Measurements from ENCODE around the gene SOS1.
A peak's percentile ranks its signal among the peaks of the same experiment; 100 is the strongest.

Gene SOS1

DNA sequence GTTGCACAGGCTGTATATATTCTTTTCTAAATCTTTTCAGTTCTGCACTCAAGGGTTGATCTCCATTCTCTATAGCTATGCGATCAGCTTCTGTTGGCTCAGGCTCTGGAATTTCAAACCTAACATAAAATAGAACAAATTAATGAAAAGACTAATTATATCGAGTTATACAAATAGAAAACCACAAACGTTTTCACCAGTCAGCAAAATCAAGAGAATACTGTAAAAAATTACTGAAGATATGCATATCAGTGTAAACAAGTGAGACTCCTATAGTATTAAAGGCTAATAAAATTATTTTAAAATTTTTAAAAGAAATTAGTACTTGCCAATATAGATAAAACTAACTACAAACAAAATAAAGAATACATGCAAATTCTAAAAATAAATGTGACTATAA lies 107.0 kb downstream of the SOS1 start:
- TF ChIP-seq POLR2AphosphoS5 (IDR thresholded peaks at IDR 0.05; ENCODE audit: low read depth, low read length) (no peak), TAF1 (IDR thresholded peaks at IDR 0.05; ENCODE audit: borderline replicate concordance, low read depth, low read length) (no peak), POLR2A (IDR thresholded peaks at IDR 0.05; ENCODE audit: low read depth, low read length) (no peak)
- FAIRE-seq (no peak), DNase-seq (ENCODE audit: insufficient read length) (no peak)

GRCh38 chr2:39008665-39009064 lies 112.2 kb downstream of the SOS1 start:
- TF ChIP-seq POLR2AphosphoS5 (IDR thresholded peaks at IDR 0.05; ENCODE audit: low read depth, low read length): no peak
- no peak for TF ChIP-seq POLR2A (IDR thresholded peaks at IDR 0.05; ENCODE audit: low read depth, low read length)
- TF ChIP-seq TAF1 (IDR thresholded peaks at IDR 0.05; ENCODE audit: borderline replicate concordance, low read depth, low read length): no peak
- DNase-seq (ENCODE audit: insufficient read length) (no peak), FAIRE-seq (peak; percentile 62)

GRCh38 chr2:39007875-39008504 lies 112.9 kb downstream of the SOS1 start:
- TF ChIP-seq POLR2AphosphoS5 (IDR thresholded peaks at IDR 0.05; ENCODE audit: low read depth, low read length) (no peak), POLR2A (IDR thresholded peaks at IDR 0.05; ENCODE audit: low read depth, low read length) (no peak), TAF1 (IDR thresholded peaks at IDR 0.05; ENCODE audit: borderline replicate concordance, low read depth, low read length) (no peak)
- no peak for FAIRE-seq
- DNase-seq (ENCODE audit: insufficient read length): no peak

DNA sequence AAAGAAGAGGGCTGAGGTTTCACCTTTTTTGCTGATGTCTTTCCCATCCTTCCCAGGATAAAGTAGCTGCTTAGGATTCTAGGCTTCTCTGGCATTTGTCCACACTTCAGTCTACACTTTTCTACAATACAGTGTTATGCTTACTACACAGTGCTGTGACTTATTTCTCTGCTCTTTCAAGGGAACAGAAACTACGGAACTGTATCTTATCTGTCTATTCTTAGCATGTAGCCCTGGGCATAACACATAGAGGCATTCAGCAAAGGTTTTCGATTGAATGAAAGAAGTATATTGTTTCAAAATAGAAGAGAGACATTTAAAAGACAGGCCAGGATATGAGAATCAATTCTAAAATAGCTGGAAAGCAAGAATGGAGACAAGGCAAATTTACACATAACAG lies 120.3 kb downstream of the SOS1 start:
- FAIRE-seq (no peak), DNase-seq (ENCODE audit: insufficient read length) (no peak)
- TF ChIP-seq POLR2A (IDR thresholded peaks at IDR 0.05; ENCODE audit: low read depth, low read length): no peak
- no peak for TF ChIP-seq POLR2AphosphoS5 (IDR thresholded peaks at IDR 0.05; ENCODE audit: low read depth, low read length)
- TF ChIP-seq TAF1 (IDR thresholded peaks at IDR 0.05; ENCODE audit: borderline replicate concordance, low read depth, low read length): no peak

DNA sequence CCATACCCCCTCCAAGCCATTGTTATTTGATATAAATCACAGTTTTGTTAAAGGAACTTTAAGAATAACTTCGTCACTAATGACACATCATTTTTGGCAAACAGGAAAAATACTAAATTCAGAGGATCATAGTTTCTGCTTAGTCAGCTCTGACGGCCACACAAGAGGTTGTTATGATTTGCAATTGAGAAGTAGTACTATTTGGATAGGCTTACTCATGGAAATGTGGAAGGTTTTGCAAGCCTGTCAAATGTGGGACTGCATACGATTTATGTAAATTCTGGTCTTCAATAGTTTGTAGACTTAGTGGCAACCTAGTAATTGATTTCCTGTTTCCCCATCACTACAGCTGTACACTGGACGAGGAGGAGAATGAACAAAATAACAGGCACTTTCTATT lies 123.1 kb downstream of the SOS1 start:
- TF ChIP-seq POLR2A (IDR thresholded peaks at IDR 0.05; ENCODE audit: low read depth, low read length) (no peak), TAF1 (IDR thresholded peaks at IDR 0.05; ENCODE audit: borderline replicate concordance, low read depth, low read length) (no peak), POLR2AphosphoS5 (IDR thresholded peaks at IDR 0.05; ENCODE audit: low read depth, low read length) (no peak)
- FAIRE-seq: no peak
- DNase-seq (ENCODE audit: insufficient read length): no peak

DNA sequence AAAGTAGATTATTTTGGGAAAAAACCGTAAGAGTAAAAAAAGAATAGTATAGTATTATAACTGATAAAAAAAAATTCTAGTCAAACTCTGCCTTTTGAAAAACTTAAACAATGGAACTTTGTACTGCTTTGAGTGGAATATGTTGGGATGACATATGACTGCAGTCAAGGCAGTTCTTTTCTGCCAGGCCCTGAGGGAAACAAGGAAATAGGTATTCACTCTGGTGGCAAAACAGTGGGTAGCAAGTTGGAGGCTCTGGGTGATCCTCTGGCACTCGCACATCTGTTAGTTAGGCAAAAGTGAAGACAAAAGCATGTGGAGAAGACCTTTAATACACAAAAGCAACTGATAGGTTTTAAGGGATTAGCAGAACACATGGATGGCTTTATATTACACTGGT lies 129.0 kb downstream of the SOS1 start:
- FAIRE-seq (no peak), DNase-seq (ENCODE audit: insufficient read length) (no peak)
- TF ChIP-seq POLR2AphosphoS5 (IDR thresholded peaks at IDR 0.05; ENCODE audit: low read depth, low read length) (no peak), TAF1 (IDR thresholded peaks at IDR 0.05; ENCODE audit: borderline replicate concordance, low read depth, low read length) (no peak), POLR2A (IDR thresholded peaks at IDR 0.05; ENCODE audit: low read depth, low read length) (no peak)

DNA sequence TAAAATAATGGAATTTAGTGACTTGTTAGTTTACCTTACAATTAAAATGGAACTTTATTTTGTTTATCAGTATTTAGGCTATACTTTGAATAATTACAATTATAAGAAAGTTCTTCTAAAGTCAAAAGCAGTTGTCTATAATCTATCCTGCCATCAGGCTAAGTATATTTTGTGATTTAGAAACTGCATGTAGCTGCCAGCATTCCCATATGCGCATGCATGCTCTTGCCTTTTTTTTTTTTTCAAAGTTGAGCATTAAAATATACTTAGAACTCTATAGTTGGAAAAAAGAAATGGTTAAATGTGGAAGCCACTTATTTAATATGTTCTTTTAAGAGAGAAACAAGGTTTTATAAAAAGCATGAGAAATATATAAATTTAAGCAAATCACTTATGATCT lies 132.1 kb downstream of the SOS1 start:
- no peak for DNase-seq (ENCODE audit: insufficient read length)
- no peak for TF ChIP-seq POLR2A (IDR thresholded peaks at IDR 0.05; ENCODE audit: low read depth, low read length)
- no peak for TF ChIP-seq POLR2AphosphoS5 (IDR thresholded peaks at IDR 0.05; ENCODE audit: low read depth, low read length)
- no peak for TF ChIP-seq TAF1 (IDR thresholded peaks at IDR 0.05; ENCODE audit: borderline replicate concordance, low read depth, low read length)
- FAIRE-seq: no peak

DNA sequence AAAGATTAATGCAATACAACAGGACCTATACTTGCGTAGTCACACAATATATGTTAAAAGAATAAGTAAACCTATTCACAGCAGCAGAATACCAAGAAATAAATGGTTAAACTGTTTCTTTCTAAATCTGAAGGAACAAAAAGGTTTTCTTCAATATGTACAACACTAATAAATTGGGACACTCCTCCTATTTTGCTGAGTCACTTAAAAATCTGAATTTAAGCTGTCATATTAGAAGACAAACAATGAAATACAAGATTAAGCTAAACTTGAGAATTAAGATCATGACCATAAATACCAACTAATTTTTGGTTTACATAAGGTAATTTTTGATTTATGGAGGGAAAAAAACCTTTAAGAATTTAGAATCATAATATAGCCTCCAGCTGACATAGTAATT lies 138.4 kb downstream of the SOS1 start:
- no peak for DNase-seq (ENCODE audit: insufficient read length)
- no peak for TF ChIP-seq TAF1 (IDR thresholded peaks at IDR 0.05; ENCODE audit: borderline replicate concordance, low read depth, low read length)
- no peak for TF ChIP-seq POLR2AphosphoS5 (IDR thresholded peaks at IDR 0.05; ENCODE audit: low read depth, low read length)
- no peak for TF ChIP-seq POLR2A (IDR thresholded peaks at IDR 0.05; ENCODE audit: low read depth, low read length)
- no peak for FAIRE-seq

DNA sequence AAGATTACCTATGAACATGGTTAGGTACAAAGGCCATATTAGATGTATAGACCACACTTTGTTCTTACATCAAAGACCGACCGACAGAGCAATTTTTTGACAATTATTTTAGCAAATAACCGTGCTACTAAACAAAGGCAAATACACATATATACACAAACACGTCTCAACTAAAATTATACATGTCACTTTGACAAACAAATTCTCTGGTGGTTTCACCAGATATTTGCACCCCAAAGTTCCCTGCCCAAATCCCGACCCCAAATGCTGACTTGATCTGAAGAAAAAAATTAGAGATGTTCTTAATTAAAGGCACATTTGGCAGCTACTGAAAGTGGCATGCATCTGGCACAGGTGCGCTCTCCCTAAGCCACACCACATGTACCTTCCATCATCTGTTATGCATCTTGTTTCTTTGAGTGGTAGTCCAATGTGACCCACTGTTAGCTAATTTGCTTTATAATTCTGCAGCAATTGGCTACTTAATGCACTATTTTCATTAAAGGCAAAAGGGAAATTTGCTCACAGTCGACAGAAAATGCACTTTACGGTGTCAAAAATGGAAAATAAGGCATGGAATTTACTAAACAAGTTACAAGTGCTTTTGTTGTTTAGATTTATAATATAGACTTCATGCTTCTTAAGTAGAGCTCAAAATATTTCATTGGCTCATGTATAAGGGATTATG lies 139.0 kb downstream of the SOS1 start:
- DNase-seq (ENCODE audit: insufficient read length) (no peak), FAIRE-seq (no peak)
- TF ChIP-seq POLR2AphosphoS5 (IDR thresholded peaks at IDR 0.05; ENCODE audit: low read depth, low read length) (no peak), POLR2A (IDR thresholded peaks at IDR 0.05; ENCODE audit: low read depth, low read length) (no peak), TAF1 (IDR thresholded peaks at IDR 0.05; ENCODE audit: borderline replicate concordance, low read depth, low read length) (no peak)

DNA sequence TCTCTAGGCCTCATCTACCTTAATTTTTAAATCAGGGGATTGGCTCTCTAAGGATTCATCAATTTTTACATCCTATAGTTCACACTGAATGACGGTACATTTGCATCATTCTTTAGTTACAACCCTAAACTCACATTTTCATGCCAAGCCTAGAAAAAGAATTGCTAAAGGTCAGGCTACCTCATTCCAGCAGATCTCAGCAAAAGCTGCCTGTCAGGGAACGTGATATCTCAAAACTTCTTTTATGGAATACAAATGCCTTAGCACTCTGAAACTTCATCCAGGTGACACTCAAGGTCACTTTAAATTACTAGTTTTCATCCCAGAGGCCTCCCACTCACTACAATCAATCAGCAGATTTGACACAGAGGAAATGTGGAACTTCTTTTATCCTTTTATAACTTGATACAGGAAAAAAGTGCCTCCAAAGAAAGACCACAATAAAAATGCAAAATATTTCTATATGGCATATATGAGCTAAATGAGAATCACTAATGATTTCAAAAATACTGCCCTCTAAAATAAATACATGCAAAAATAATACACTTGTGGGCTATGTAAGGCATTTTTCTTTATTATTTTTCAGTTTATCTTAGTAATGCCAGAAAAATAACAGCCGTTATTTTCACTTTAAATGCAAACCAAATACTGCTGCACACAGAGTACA lies 139.7 kb downstream of the SOS1 start:
- no peak for TF ChIP-seq TAF1 (IDR thresholded peaks at IDR 0.05; ENCODE audit: borderline replicate concordance, low read depth, low read length)
- TF ChIP-seq POLR2AphosphoS5 (IDR thresholded peaks at IDR 0.05; ENCODE audit: low read depth, low read length): no peak
- TF ChIP-seq POLR2A (IDR thresholded peaks at IDR 0.05; ENCODE audit: low read depth, low read length): no peak

GRCh38 chr2:38978908-38979307 lies 141.9 kb downstream of the SOS1 start:
- DNase-seq (ENCODE audit: insufficient read length) (no peak), FAIRE-seq (no peak)
- TF ChIP-seq TAF1 (IDR thresholded peaks at IDR 0.05; ENCODE audit: borderline replicate concordance, low read depth, low read length) (no peak), POLR2AphosphoS5 (IDR thresholded peaks at IDR 0.05; ENCODE audit: low read depth, low read length) (no peak), POLR2A (IDR thresholded peaks at IDR 0.05; ENCODE audit: low read depth, low read length) (no peak)

More for the DNA sequence above, 139.7 kb downstream of the SOS1 start:
- DNase-seq (ENCODE audit: insufficient read length) (no peak), FAIRE-seq (no peak)

Data from GM12892 (cell line).